ENCODE results near the gene LIX1L.
A peak's percentile ranks its signal among the peaks of the same experiment; 100 is the strongest.

LIX1L gene

GRCh38 chr1:145963265-145964019 lies 5.6 kb upstream of the LIX1L start:
- peak; percentile 54 for DNase-seq (ENCODE audit: low spot score)

GRCh38 chr1:145962157-145963102 lies 4.6 kb upstream of the LIX1L start:
- peak; percentile 44 for DNase-seq (ENCODE audit: low spot score)

GRCh38 chr1:145961425-145962156 lies 3.8 kb upstream of the LIX1L start:
- peak; percentile 53 for DNase-seq (ENCODE audit: low spot score)

- no peak for DNase-seq (ENCODE audit: low spot score)
Observed at GRCh38 chr1:145961109-145961424, 3.2 kb upstream of the LIX1L start.

- peak; percentile 55 for DNase-seq (ENCODE audit: low spot score)
Observed at GRCh38 chr1:145960468-145961108, 2.8 kb upstream of the LIX1L start.

GRCh38 chr1:145959957-145960467 lies 2.2 kb upstream of the LIX1L start:
- DNase-seq (ENCODE audit: low spot score), result no peak

GRCh38 chr1:145959333-145959732 lies 1.5 kb upstream of the LIX1L start:
- no peak for DNase-seq (ENCODE audit: low spot score)

- no peak for DNase-seq (ENCODE audit: low spot score)
Observed at GRCh38 chr1:145958734-145959133, 917 bp upstream of the LIX1L start.

- peak; percentile 64 for DNase-seq (ENCODE audit: low spot score)
Observed at GRCh38 chr1:145956781-145957442, 905 bp downstream of the LIX1L start.

- DNase-seq (ENCODE audit: low spot score), result no peak
Observed at GRCh38 chr1:145956361-145956760, 1.5 kb downstream of the LIX1L start.

- DNase-seq (ENCODE audit: low spot score), result no peak
Observed at GRCh38 chr1:145955436-145955835, 2.4 kb downstream of the LIX1L start.

- no peak for DNase-seq (ENCODE audit: low spot score)
Observed at GRCh38 chr1:145953861-145954260, 4.0 kb downstream of the LIX1L start.

- no peak for DNase-seq (ENCODE audit: low spot score)
Observed at GRCh38 chr1:145952903-145953302, 4.9 kb downstream of the LIX1L start.

GRCh38 chr1:145951526-145951925 lies 6.3 kb downstream of the LIX1L start:
- no peak for DNase-seq (ENCODE audit: low spot score)

- DNase-seq (ENCODE audit: low spot score), result no peak
Observed at GRCh38 chr1:145949219-145949618, 8.6 kb downstream of the LIX1L start.

GRCh38 chr1:145947551-145947950 lies 10.3 kb downstream of the LIX1L start:
- DNase-seq (ENCODE audit: low spot score), result no peak

GRCh38 chr1:145946477-145946986 lies 11.3 kb downstream of the LIX1L start:
- no peak for DNase-seq (ENCODE audit: low spot score)

GRCh38 chr1:145944532-145944931 lies 13.3 kb downstream of the LIX1L start:
- no peak for DNase-seq (ENCODE audit: low spot score)

- no peak for DNase-seq (ENCODE audit: low spot score)
Observed at GRCh38 chr1:145942871-145943270, 14.9 kb downstream of the LIX1L start.

- DNase-seq (ENCODE audit: low spot score), result no peak
Observed at GRCh38 chr1:145942405-145942804, 15.4 kb downstream of the LIX1L start.

- DNase-seq (ENCODE audit: low spot score), result no peak
Observed at GRCh38 chr1:145937436-145937835, 20.4 kb downstream of the LIX1L start.
